ENCODE measurements around the gene KLRC4.

GRCh38 chr12:10388624-10389413, 20.7 kb downstream of the KLRC4 start:
- TF ChIP-seq CHD1 (IDR thresholded peaks at IDR 0.05; ENCODE audit: low read depth, low read length), result no peak
- TF ChIP-seq POLR2A (IDR thresholded peaks at IDR 0.05; ENCODE audit: low read depth, low read length), result no peak
- TF ChIP-seq CTCF (conservative IDR thresholded peaks at IDR 0.05; ENCODE audit: low read depth, low read length), result no peak
- no peak for TF ChIP-seq RCOR1 (IDR thresholded peaks at IDR 0.05; ENCODE audit: insufficient replicate concordance, low read length)
- no peak for TF ChIP-seq USF2 (IDR thresholded peaks at IDR 0.05; ENCODE audit: low read depth, low read length)
- no peak for TF ChIP-seq RFX5 (IDR thresholded peaks at IDR 0.05; ENCODE audit: low read depth, low read length)
- TF ChIP-seq FOS (IDR thresholded peaks at IDR 0.05; ENCODE audit: low read depth, low read length), result no peak
- TF ChIP-seq CEBPB (IDR thresholded peaks at IDR 0.05; ENCODE audit: low read depth, low read length), result no peak
- no peak for TF ChIP-seq RAD21 (IDR thresholded peaks at IDR 0.05; ENCODE audit: low read length)
- TF ChIP-seq MXI1 (IDR thresholded peaks at IDR 0.05; ENCODE audit: borderline replicate concordance, low read depth, low read length), result no peak
- no peak for TF ChIP-seq MAFK (IDR thresholded peaks at IDR 0.05; ENCODE audit: low read depth, low read length)
- no peak for TF ChIP-seq SMC3 (IDR thresholded peaks at IDR 0.05; ENCODE audit: low read depth, low read length)

Data from IMR-90 (cell line).